Epidermal melanocyte (primary cell): Measurements from ENCODE around the gene SMKR1.
"Not testable (repeated sequence)": the region's sequence is repeated elsewhere in the genome, so short reads cannot be mapped to it uniquely, and the experiment has no call there.

Source experiments
- DNase-seq: peaks from one replicate; pipeline ENCODE4 v3.0.0; 2011; ENCODE audit warnings: low spot score; ENCODE audit not compliant: insufficient read length

Gene SMKR1

DNA sequence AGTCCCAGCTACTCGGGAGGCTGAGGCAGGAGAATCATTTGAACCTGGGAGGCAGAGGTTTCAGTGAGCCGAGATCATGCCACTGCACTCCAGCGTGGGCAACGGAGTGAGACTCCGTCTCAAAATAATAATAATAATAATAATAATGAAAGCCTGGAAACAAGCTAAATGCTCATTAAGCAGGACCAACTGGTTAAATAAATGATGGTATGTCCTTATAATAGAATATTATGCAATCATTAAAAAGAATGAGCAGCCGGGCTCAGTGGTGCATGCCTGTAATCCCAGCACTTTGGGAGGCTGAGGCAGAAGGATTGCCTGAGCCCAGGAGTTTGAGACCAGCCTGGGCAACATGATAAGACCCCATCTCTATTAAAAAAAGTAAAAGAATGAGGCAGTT is 21.0 kb upstream of the SMKR1 start:
- DNase-seq = not testable (repeated sequence)

DNA sequence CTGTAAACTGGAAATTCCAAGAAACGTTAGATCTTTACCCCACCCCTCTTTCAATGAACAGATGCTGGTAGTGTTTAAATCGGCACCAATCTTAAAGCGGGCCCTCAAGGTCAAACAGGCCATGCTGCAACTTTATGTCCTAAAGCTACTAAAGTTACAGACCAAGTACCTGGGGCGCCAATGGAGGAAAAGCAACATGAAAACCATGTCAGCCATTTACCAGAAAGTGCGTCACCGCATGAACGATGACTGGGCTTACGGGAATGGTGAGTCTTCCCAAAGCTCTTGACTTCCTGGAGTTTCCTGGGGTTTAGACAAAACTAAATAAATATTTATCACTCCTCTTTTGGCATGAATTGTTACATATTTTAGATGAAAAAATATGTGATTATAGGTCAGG is 19.6 kb upstream of the SMKR1 start:
- DNase-seq = no peak

DNA sequence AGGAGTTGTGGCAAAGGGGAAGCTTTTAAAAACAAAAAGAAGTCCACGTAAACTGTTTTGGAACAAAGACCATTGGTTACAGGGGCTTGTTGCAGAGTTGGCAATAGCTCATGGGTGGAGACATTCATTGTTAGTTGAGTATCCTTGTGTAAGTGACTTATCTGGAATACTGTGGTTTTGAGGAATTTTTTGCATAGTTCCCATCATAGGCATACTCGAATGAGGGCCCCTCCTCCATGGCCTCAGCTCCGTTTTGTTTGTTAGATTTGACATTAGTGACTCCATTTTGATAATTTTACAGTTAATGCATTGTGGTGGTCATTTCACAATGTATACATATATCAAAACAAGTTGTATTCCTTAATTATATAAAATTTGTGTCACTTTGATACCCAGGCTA is 12.8 kb upstream of the SMKR1 start:
- no peak for DNase-seq

DNA sequence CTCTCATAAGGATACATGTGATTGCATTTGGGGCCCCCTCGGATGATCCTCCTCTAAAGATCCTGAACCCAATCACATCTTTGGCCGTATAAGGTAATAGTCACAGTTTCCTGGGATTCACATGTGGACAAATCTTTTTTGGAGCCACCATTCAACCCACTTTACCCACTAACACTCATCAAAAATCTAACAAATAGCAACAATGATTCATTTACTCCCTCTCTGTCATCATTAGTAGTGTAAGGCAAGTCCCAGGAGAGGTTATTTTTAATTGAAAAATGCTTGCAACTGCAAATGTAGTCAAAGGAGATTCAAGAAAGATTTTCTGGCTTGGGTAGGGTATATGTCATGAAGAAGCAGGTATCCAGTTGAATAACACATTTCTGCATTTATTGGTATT is 9.9 kb upstream of the SMKR1 start:
- no peak for DNase-seq

DNA sequence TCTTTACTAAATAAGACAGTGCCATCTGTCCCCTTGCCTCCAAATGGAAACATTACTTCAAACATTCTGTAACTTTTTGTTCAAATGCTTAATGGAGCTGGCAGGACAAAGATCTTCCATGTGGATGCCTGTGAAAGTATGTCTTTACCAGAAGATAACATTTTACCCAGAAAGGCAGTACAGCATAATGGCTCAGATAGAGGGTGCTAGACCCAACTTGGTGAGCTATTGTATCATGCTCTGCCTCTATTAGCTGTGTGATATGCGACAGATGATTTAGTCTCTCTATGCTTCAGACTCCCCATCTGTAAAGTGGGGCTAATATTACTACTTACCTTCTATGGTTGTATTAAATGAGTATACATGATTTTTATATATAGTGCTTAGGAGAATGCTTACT is 8.8 kb upstream of the SMKR1 start:
- DNase-seq = no peak

DNA sequence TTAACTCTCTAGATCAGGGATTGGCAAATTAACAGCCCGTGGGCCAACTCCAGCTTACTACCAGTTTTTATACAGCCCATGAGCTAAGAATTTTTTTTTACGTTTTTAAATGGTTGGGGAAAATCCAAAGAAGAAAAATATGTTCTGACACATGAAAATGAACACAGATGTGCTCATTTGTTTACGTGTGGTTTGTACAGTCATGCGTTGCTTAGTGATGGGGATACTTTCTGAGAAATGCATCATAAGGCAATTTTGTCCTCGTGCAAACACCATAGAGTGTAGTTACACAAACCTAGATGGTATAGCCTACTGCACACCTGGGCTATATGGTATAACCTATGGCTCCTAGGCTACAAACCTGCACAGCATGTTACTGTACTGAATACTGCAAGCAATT is 8.3 kb upstream of the SMKR1 start:
- DNase-seq = no peak

DNA sequence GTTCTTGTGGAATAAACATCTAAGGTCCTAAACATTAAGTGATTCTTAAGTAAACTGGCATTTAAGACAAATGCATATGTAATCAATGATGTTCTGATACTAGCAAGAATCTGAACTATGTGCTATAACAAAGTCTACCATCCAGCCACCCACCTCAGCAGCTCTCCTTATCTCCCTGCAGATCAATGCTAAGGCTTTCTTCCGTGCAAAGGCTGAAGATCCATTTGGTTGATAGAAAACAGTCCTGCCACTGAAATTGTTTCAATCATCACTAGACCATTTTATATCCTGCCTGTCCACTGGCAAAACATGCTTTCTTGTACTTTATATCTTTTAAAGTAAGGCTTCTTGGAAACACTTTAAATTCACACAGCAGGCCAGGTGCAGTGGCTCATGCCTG is 6.3 kb upstream of the SMKR1 start:
- no peak for DNase-seq

DNA sequence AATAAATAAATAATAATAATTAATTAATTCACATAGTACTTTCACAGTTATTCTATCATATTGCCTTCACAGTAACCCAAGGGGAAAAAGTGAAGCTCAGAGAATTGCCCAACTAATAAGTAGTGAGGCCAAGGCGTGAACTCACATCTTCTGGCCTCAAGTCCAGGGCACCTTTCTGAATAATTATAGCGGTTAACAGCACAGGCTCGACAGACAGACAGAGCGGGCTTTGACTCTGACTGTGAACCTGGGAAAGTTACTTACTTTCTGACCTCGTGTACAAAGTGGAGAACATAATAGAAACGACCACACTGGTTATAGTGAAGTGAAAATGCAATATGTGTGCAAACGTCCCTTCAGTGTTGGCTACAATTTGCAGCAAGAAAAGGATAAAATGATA is 5.7 kb upstream of the SMKR1 start:
- DNase-seq = no peak

DNA sequence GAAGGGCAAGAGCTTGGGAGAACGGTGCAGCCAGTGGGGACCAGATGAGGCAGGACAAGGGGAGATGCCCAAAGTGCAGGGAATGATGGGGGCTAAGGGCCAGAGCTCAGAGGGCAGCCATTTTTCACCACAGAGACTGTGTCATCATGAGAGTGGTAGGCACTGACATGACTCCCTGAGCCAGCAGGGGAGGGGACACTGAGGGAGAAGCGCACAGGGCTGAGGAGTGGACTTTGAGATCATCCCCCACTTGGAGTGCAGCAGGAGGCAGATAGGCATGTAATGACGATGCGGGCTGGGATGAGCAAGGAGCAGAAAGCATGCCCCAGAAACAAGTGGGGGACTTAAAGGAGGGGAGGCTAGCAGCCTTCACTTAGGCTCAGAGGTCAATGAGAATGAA is 5.2 kb upstream of the SMKR1 start:
- no peak for DNase-seq

DNA sequence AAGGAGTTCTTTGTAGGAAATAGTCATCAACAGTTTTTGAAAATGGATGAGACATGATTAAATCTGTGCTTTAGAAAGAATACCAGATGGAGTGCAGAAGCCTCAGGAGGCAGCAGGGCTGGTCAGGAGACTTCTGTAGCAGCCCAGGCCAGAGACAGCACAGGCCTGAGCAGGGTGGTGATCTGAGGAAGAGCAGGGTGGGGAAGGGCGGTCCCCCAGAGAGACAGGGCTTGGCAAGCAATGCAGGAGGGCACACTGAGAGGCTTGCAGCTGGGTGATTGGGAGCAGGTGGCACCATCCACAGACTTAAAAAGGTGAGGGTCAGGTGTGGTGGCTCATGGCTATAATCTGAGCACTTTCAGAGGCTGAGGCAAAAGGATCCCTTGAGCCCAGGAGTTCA is 4.3 kb upstream of the SMKR1 start:
- DNase-seq = no peak

DNA sequence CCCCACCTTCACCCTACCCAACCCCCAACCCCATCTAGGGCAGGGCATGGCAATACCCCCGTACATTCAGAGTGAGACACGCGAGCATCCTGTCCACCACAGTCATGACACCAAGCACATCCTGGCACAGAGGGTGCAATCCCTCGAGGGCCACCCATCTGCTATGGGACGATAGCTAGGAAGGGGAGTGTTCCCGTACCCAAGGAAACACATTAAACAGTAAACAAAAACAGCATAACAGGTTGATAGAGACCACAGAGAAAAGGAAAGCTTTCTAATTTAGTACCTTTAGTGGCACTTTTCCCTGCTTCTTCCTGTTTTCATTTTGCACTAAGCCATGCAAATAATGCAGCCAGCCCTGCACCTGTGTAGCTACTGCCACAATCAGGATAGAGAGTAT is 2.3 kb upstream of the SMKR1 start:
- DNase-seq = no peak

DNA sequence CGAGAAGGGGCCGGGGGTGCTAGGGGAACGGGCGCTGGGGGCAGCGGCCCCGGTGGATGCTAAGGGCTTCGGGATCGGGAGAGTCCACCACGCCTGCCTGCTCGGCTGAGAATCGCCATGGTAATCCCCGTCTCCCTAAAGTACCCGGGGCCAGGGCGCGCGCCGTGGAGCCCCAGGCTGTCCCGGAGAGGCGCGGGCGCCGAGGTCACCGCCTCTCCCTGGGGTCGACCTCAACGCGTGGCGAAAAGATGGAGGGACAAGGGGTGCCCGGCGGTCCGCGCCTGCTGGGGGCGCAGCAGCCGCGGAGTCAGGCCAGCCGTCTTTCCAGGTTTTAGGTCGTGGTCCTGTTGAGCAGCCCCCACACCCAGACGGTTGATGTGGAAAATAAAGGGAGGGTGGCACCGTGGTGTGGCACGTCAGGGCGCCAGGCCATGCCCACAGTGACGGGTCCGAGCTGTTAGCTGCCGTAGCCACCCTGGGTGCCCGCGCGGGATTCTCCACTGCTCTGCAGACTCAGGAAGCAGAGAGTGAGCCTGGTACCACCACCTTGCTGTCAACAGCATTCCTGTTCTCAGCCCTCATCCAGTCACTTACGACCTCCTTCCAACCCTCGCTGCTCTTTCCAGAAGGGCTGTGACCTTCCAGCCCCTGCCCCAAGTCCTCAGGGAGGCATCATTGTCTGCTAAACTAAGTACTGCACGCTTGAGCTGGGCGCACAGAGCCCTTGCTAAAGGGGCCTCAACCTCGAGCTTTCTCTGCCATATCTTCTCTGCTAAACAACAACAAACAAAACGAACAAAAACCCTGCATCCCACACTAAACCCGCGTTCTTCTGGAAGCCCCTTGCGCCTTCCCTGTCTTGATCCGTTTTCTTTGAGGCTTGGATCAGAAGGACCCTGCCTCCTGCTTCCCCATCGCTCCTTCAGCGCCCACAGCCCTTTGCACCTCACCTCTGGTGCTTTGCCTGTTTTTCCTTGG is 666 bp downstream of the SMKR1 start:
- DNase-seq = no peak

DNA sequence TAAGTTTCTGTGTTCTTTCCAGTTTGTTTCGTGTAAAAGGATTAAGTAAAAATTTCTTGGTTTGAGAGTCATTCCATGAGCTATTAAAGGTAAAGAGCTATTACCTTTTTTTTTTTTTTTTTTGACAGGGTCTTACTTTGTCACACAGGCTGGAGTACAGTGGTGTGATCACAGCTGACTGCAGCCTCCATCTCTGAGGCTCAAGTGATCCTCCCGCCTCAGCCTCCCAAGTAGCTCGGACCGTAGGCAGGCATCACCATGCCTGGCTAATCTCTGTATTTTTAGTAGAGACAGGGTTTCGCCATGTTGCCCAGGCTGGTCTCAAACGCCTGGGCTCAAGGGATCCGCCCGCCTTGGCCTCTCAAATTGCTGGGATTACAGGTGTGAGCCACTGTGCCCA is 1.4 kb downstream of the SMKR1 start:
- no peak for DNase-seq

DNA sequence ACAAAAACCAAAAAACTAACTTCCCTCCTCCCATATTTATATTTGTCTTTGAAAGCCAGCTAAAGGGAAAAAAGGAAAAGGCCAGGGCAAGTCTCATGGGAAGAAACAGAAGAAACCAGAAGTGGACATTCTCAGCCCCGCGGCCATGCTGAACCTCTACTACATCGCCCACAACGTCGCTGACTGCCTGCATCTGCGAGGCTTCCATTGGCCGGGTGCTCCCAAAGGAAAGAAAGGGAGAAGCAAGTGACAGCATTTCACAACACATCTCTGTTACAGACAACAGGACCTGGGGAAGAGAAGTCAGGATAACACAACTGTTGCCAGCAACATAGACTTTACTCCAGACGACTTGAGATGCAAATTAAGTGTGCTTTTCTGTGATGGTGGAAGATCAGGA is 9.9 kb downstream of the SMKR1 start:
- no peak for DNase-seq

DNA sequence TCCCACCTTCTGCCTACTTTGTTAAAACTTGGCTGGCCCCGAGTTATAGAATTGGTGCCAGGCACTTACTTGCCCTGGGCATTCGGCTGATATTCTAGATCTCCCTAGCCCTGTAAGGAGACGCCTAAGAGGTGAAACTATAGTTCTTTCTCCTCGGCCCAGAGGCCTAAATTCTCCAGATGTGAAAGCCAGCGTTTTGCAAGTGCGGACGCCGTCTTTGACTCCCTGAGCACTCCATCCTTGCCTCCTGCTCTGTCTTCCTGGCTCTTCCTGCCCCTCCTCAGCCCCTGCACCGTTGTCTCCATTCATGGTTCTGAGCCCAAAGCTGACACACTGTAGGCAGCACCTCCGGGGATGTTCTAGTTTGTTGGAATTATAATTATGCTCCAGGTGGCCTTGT is 11.2 kb downstream of the SMKR1 start:
- DNase-seq = no peak

DNA sequence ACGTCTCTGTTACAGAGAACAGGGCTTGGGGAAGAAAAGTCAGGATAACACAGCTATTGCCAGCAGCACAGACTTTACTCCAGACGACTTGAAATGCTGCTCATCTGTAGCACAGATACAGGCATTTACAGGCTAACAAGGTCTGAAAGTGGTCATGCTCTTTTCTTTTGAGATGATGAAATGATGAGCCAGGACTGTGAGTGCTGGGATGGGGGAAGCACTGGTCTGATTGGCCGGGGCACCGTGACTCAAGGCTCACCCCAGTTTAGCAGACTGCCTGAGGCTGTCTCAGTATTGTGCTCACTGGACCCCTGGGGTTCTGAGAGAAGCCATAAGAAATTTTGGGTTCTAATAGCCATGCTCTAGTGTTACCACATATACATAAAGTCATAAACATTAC is 12.4 kb downstream of the SMKR1 start:
- no peak for DNase-seq

DNA sequence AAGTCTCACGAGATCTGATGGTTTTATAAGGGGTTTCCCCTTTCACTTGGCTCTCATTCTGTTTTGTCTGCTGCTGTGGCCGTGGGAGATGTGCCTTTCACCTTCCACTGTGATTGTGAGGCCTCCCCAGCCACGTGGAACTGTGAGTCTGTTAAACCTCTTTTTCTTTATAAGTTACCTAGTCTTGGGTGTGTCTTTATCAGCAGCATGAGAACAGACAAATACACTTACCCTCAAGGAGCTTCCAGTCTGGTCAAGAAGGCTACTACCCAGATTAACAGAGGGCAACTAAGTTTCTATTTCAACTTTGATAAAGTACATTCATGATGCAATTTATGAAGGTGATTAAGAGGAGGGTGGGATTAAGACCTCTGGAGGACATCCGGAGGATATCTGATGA is 13.1 kb downstream of the SMKR1 start:
- no peak for DNase-seq

DNA sequence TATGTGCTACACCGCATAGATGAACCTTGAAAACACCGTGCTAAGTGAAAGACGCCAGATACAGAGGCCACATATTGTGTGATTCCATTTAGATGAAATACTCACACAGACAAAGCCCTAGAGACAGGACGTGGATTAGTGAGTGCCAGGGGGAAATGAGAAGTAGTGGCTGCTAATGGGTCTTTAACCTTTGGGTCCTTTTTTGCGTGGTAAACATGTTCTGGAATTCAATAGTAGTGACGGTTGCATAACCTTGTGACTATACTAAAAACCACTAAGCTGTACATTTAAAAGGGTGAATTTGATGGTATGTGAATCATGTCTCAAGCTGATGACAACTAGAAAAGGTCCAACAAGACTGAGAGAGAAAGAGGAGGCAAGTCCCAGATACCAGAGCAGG is 15.6 kb downstream of the SMKR1 start:
- DNase-seq = no peak

DNA sequence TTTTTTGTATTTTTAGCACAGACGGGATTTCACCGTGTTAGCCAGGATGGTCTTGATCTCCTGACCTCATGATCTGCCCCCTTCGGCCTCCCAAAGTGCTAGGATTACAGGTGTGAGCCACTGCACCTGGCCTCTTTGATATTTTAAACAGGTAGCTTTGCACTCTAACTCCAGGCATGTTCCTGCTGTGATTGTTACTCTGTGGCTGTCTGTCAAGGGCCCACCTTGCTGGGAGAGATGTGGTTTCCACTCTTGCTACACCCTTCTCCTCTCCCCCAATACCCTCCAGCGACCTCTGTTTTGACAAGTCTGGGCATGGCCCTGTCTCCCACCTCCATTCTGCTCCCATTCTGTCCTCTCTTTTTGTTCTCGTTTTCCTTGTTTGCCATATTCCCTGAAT is 17.1 kb downstream of the SMKR1 start:
- no peak for DNase-seq

DNA sequence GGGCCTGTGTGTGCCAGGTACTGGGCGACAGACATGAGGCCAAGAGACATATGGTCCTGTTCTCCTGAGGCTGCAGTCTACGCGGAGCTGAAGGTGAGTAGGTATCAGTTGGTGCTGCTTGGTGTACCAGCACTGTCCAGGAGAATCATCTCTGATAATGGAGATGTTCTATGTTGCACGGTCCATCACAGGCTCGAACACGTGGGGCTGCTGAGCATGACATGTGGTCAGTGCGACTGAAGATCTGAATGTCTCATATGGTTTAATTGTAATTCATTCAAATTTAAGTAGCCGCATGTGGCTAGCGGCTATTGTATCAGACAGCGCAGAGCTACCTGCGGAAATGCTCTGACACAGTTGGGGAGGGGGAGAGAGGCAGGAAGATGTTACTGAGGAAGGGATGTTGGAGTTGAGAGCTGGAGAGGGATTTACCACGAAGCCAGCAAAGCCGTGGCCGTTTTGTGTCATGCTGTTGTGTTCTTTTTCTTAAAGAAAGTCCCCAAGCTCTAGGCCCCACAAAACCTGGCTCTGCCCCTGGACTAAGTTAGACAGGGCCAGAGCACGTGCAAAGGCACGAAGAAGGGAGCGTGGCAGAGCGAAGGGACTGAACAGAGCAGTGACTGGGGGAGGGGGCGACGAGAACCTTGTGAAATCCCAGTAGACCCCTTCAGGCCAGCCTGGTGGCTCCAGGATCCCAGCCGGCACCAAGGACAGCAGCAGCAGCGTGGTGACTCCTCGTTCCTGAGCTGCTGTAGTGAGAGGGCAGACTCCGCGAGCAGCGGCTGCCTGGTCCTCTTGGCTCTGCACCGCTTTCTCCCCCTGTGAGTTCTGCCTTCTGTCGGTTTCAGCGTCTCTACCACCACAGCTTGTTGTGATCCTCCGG is 20.0 kb downstream of the SMKR1 start:
- DNase-seq = no peak

DNA sequence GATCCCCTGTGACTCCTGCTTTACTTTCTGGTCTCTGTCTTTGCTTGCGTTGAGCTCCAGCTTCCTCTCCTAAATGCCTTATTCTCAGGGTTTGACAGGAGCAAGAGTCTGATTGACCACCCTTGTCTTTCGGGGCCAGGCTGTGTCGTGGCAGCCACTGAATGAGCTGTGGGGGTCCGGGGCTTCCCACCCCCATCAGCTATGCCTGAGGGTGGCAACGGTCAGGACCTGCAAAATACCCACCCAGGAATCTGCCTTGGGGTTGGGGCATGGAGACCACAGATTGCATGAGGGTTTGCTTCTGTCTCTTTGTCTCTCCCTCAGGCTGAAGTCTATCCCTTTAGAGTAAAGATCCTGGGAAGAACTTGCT is 20.6 kb downstream of the SMKR1 start:
- no peak for DNase-seq

DNA sequence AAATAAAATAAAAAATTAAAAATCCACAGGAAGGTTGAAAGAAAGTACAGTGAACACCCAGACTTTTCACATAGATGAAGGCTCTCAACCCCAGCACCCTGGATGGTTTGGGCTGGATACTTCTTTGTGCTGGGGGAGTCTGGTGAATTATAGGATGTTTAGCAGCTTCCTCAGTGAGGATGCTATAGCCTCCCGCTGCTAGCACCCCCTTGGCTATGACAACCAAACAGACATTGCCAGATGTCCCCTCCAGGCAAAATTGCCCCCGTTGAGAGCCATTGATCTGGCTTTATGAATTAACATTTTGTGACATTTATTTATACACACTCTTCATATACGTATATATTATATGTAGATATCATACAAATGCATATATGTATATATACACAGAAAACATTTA is 21.6 kb downstream of the SMKR1 start:
- DNase-seq = no peak

DNA sequence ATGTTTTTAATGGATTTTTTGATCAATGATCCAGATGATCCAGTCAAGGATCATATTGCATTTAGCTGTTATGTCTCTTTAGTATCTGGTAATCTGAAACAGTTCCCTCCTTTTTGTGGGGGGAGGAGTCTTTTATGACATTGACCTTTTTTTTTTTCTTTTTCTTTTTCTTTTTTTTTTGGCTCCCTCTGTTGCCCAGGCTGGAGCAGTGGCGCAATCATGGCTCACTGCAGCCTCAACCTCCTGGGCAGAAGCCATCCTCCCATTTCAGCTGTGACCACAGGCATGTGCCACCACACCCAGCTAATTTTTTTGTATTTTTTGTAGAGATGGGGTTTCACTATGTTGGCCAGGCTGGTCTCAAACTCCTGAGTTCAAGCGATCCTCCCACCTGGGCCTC is 22.1 kb downstream of the SMKR1 start:
- not testable (repeated sequence) for DNase-seq
